HuH-7.5 (cell line): Measurements from ENCODE around the gene HDAC5.

ENCODE experiments used
- DNase-seq: peaks from one replicate; pipeline ENCODE4 v3.0.0; 2011; ENCODE audit warnings: low spot score

Gene HDAC5

GRCh38 chr17:44086364-44087311 is 36.8 kb downstream of the HDAC5 start:
- DNase-seq = no peak

GRCh38 chr17:44085908-44086307 is 37.5 kb downstream of the HDAC5 start:
- no peak for DNase-seq

GRCh38 chr17:44084921-44085320 is 38.5 kb downstream of the HDAC5 start:
- no peak for DNase-seq

GRCh38 chr17:44084131-44084538 is 39.3 kb downstream of the HDAC5 start:
- peak; percentile 65 for DNase-seq

- peak; percentile 83 for DNase-seq
Measured at GRCh38 chr17:44083250-44083849, 40.1 kb downstream of the HDAC5 start.

GRCh38 chr17:44082256-44082927 is 41.0 kb downstream of the HDAC5 start:
- no peak for DNase-seq

- DNase-seq = no peak
Measured at GRCh38 chr17:44081681-44082080, 41.8 kb downstream of the HDAC5 start.

GRCh38 chr17:44079877-44080821 is 43.3 kb downstream of the HDAC5 start:
- DNase-seq = no peak

- DNase-seq = no peak
Measured at GRCh38 chr17:44078412-44078811, 45.0 kb downstream of the HDAC5 start.

- no peak for DNase-seq
Measured at GRCh38 chr17:44077595-44077909, 45.9 kb downstream of the HDAC5 start.

GRCh38 chr17:44076716-44077594 is 46.5 kb downstream of the HDAC5 start:
- DNase-seq = no peak

- DNase-seq = no peak
Measured at GRCh38 chr17:44075598-44076293, 47.7 kb downstream of the HDAC5 start.

GRCh38 chr17:44074911-44075285 is 48.5 kb downstream of the HDAC5 start:
- no peak for DNase-seq

GRCh38 chr17:44074231-44074910 is 49.1 kb downstream of the HDAC5 start:
- no peak for DNase-seq

GRCh38 chr17:44071772-44072171 is 51.7 kb downstream of the HDAC5 start:
- no peak for DNase-seq

- DNase-seq = no peak
Measured at GRCh38 chr17:44071198-44071520, 52.3 kb downstream of the HDAC5 start.

GRCh38 chr17:44070455-44071197 is 52.8 kb downstream of the HDAC5 start, which contains the start of gene G6PC3:
G6PC3 (plus strand) TSS chr17:44070735; CDS start chr17:44070966, 231 bp downstream.
- DNase-seq = peak; percentile 96

GRCh38 chr17:44069974-44070454 is 53.4 kb downstream of the HDAC5 start:
- DNase-seq = no peak

GRCh38 chr17:44067545-44067940 is 55.9 kb downstream of the HDAC5 start:
- no peak for DNase-seq
